ENCODE results near the gene MACF1. TPM values are rescaled to one million over a fixed set of nuclear protein-coding genes. Genes with fewer than 3 reads are reported as not detected.

The MACF1 gene
- total RNA-seq, 1 donor from 2014 or later = 657 TPM

- Mint-ChIP-seq H3K9me3 (ENCODE audit: unreplicated experiment) (peaks cover 36% of the 10 kb centered on the region), H3K4me3 (ENCODE audit: unreplicated experiment) (peak overlapping the region; percentile 87), H3K27ac (ENCODE audit: unreplicated experiment) (peak overlapping the region; percentile 59), H3K4me1 (ENCODE audit: low read depth, unreplicated experiment) (peaks cover 37% of the 10 kb centered on the region), H3K36me3 (ENCODE audit: unreplicated experiment) (no peaks in the 10 kb centered on the region), H3K27me3 (ENCODE audit: unreplicated experiment) (peaks cover 16% of the 10 kb centered on the region)
- DNase-seq = peak; percentile 59
- no peak for TF ChIP-seq CTCF (IDR thresholded peaks at IDR 0.05; ENCODE audit: partially characterized antibody, unreplicated experiment)
These were observed 204.7 kb downstream of the MACF1 start for GRCh38 chr1:39409055-39409816.

GRCh38 chr1:39410915-39411436 is 206.5 kb downstream of the MACF1 start:
- H3K27me3 Mint-ChIP-seq (ENCODE audit: unreplicated experiment) = peaks cover 16% of the 10 kb centered on the region
- no peak for DNase-seq
- H3K36me3 Mint-ChIP-seq (ENCODE audit: unreplicated experiment) = no peaks in the 10 kb centered on the region
- TF ChIP-seq CTCF (IDR thresholded peaks at IDR 0.05; ENCODE audit: partially characterized antibody, unreplicated experiment) = peak; percentile 14
- H3K9me3 Mint-ChIP-seq (ENCODE audit: unreplicated experiment) = peaks cover 32% of the 10 kb centered on the region
- H3K27ac Mint-ChIP-seq (ENCODE audit: unreplicated experiment) = no peak overlapping the region
- H3K4me1 Mint-ChIP-seq (ENCODE audit: low read depth, unreplicated experiment) = peaks cover 37% of the 10 kb centered on the region
- H3K4me3 Mint-ChIP-seq (ENCODE audit: unreplicated experiment) = peak overlapping the region; percentile 31

GRCh38 chr1:39411526-39412478 is 207.3 kb downstream of the MACF1 start:
- Mint-ChIP-seq H3K9me3 (ENCODE audit: unreplicated experiment) (peaks cover 31% of the 10 kb centered on the region), H3K27me3 (ENCODE audit: unreplicated experiment) (peaks cover 16% of the 10 kb centered on the region), H3K36me3 (ENCODE audit: unreplicated experiment) (no peaks in the 10 kb centered on the region), H3K4me1 (ENCODE audit: low read depth, unreplicated experiment) (peaks cover 37% of the 10 kb centered on the region), H3K27ac (ENCODE audit: unreplicated experiment) (peak overlapping the region; percentile 55), H3K4me3 (ENCODE audit: unreplicated experiment) (peak overlapping the region; percentile 32)
- no peak for DNase-seq
- no peak for TF ChIP-seq CTCF (IDR thresholded peaks at IDR 0.05; ENCODE audit: partially characterized antibody, unreplicated experiment)

GRCh38 chr1:39412892-39413291 is 208.4 kb downstream of the MACF1 start:
- no peak for DNase-seq
- peaks cover 28% of the 10 kb centered on the region for H3K4me1 Mint-ChIP-seq (ENCODE audit: low read depth, unreplicated experiment)
- peaks cover 25% of the 10 kb centered on the region for H3K9me3 Mint-ChIP-seq (ENCODE audit: unreplicated experiment)
- H3K27ac Mint-ChIP-seq (ENCODE audit: unreplicated experiment) = no peak overlapping the region
- H3K36me3 Mint-ChIP-seq (ENCODE audit: unreplicated experiment) = no peaks in the 10 kb centered on the region
- peaks cover 15% of the 10 kb centered on the region for H3K27me3 Mint-ChIP-seq (ENCODE audit: unreplicated experiment)
- H3K4me3 Mint-ChIP-seq (ENCODE audit: unreplicated experiment) = no peak overlapping the region
- no peak for TF ChIP-seq CTCF (IDR thresholded peaks at IDR 0.05; ENCODE audit: partially characterized antibody, unreplicated experiment)
